Progenitor cell of endocrine pancreas (in vitro differentiated cells): ENCODE data around the gene SMARCA2. TPM values are rescaled to one million over a fixed set of nuclear protein-coding genes. Genes with fewer than 3 reads are reported as not detected.

Experiments
- DNase-seq: peaks from one replicate; pipeline ENCODE4 v3.0.0; 2021; ENCODE audit warnings: low spot score; ENCODE audit not compliant: unreplicated experiment
- H3K27ac Mint-ChIP-seq: 2 replicates; pipeline ENCODE4 v1.8.0; 2021; ENCODE audit warnings: mild to moderate bottlenecking, moderate library complexity, mixed read lengths
- H3K27me3 Mint-ChIP-seq: 2 replicates; pipeline ENCODE4 v1.8.0; 2021; ENCODE audit warnings: mixed read lengths
- H3K36me3 Mint-ChIP-seq: 2 replicates; pipeline ENCODE4 v1.8.0; 2022; ENCODE audit warnings: mixed read lengths; ENCODE audit not compliant: insufficient read depth
- H3K4me1 Mint-ChIP-seq: 2 replicates; pipeline ENCODE4 v1.8.0; 2021; ENCODE audit warnings: low read depth, mixed read lengths
- H3K4me3 Mint-ChIP-seq: 2 replicates; pipeline ENCODE4 v1.8.0; 2021; ENCODE audit warnings: low read depth, mild to moderate bottlenecking, moderate library complexity, mixed read lengths
- H3K9me3 Mint-ChIP-seq: 2 replicates; pipeline ENCODE4 v1.8.0; 2021; ENCODE audit warnings: low read depth, mixed read lengths
- total RNA-seq: library from RNA; stranded (reverse); gene quantifications from 2 replicates; pipeline ENCODE4 v1.2.1, GENCODE V29; 2021
- TF ChIP-seq, protein P1 (sequence below): fragments of 200-600 bp; sonication (generic); IDR thresholded peaks from one replicate; pipeline ENCODE4 v1.5.0; 2021; ENCODE audit warnings: antibody characterized with exemption, mild to moderate bottlenecking; ENCODE audit not compliant: unreplicated experiment

Gene SMARCA2
- total RNA-seq, 1 donor from 2014 or later, result 55.8 TPM

DNA sequence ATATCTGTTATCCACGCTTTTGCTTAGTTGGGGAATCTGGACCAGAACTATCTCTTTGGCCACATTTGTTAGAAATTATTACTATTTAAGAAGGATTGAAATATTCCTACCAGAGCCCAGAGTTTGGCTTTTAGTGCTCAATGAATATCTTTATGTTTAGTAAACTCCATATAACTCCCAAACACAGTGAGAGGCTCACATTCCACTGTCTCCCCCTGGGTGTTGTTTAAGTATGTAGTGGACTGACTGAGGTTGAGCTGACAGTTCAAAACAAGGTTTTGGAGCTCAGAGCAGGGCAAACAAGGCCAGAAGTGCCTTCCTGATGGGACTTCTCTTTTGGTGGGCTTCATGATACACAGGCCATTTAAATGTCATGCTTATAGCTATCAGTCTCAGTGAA is 216.0 kb downstream of the SMARCA2 start:
- peaks cover 21% of the 10 kb centered on the region for H3K4me1 Mint-ChIP-seq
- H3K36me3 Mint-ChIP-seq, result no peaks in the 10 kb centered on the region
- H3K27ac Mint-ChIP-seq, result no peak overlapping the region
- H3K27me3 Mint-ChIP-seq, result peaks cover 11% of the 10 kb centered on the region
- peaks cover 8% of the 10 kb centered on the region for H3K9me3 Mint-ChIP-seq
- DNase-seq, result no peak
- TF ChIP-seq, protein P1, sequence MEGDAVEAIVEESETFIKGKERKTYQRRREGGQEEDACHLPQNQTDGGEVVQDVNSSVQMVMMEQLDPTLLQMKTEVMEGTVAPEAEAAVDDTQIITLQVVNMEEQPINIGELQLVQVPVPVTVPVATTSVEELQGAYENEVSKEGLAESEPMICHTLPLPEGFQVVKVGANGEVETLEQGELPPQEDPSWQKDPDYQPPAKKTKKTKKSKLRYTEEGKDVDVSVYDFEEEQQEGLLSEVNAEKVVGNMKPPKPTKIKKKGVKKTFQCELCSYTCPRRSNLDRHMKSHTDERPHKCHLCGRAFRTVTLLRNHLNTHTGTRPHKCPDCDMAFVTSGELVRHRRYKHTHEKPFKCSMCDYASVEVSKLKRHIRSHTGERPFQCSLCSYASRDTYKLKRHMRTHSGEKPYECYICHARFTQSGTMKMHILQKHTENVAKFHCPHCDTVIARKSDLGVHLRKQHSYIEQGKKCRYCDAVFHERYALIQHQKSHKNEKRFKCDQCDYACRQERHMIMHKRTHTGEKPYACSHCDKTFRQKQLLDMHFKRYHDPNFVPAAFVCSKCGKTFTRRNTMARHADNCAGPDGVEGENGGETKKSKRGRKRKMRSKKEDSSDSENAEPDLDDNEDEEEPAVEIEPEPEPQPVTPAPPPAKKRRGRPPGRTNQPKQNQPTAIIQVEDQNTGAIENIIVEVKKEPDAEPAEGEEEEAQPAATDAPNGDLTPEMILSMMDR, result no peak
- H3K4me3 Mint-ChIP-seq, result no peak overlapping the region

DNA sequence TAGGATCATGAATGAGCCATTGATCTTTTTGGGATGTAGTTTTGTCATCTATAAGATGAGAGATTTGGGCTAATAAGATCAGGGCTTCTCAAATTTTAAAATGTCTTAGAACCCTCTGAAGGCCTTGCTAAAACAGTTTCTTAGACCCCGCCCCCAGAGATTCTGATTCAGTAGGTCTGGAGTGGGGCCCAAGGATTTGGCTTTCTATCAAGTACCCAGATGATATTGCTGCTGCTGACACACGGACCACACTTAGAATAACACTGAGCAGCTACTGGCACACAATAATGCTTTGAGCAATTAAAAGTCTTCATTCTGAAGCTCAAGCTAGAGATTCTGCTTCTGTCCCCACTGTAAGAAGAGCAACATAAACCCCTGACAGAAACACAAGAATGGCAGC is 216.7 kb downstream of the SMARCA2 start:
- Mint-ChIP-seq H3K4me1 (peaks cover 21% of the 10 kb centered on the region), H3K27me3 (peaks cover 11% of the 10 kb centered on the region), H3K9me3 (peaks cover 8% of the 10 kb centered on the region), H3K36me3 (no peaks in the 10 kb centered on the region), H3K4me3 (no peak overlapping the region), H3K27ac (no peak overlapping the region)
- TF ChIP-seq, protein P1, result no peak
- no peak for DNase-seq

DNA sequence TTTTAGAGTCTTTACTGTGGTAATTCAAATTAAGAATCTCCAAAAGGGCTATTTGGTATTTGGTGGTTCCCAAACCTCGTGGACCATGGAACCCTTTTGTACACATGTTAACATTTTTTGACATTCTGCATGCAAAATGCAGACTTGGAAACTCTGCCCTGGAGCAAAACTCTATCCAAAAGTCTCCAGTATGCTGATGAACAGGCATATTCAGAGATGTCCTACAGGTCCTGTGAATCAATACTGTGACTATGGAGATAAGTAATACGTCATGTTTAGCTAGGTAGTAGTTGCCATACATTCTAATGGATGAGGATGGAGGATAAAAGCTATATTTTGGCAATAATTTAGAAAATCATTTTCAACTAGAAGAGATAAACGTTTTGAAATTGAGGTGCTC is 218.1 kb downstream of the SMARCA2 start:
- H3K4me1 Mint-ChIP-seq, result peaks cover 16% of the 10 kb centered on the region
- no peak for DNase-seq
- TF ChIP-seq, protein P1, result no peak
- peaks cover 7% of the 10 kb centered on the region for H3K9me3 Mint-ChIP-seq
- H3K36me3 Mint-ChIP-seq, result no peaks in the 10 kb centered on the region
- no peak overlapping the region for H3K4me3 Mint-ChIP-seq
- H3K27me3 Mint-ChIP-seq, result peaks cover 12% of the 10 kb centered on the region
- peak overlapping the region; percentile 17 for H3K27ac Mint-ChIP-seq

DNA sequence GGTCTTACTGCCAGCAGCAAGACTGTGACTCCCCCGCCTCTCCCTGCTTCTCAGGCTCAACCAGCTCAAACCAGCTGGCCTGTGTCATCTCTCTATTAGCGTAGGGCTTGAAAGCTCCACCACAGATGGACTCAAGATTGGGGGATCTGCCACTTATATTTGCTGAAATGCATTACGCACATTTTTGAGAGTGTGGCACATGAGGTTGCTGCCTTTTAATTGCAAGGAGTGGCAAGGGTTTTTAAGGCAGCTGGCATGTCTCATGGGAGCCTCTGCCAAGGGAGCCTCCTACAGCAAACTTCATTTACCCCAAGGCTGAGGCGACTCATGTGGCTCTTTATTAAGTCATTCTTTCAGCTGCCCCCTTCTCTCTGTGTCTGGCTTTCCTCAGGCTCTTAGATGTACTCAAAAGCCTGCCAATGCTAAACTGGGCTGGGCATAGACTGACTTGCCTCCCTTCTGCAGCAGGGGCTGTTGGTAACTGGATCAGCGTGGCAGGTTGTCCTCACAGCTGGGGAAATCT is 219.3 kb downstream of the SMARCA2 start:
- Mint-ChIP-seq H3K9me3 (peaks cover 4% of the 10 kb centered on the region), H3K36me3 (no peaks in the 10 kb centered on the region), H3K4me1 (peaks cover 6% of the 10 kb centered on the region), H3K27ac (no peak overlapping the region), H3K27me3 (peaks cover 17% of the 10 kb centered on the region), H3K4me3 (no peak overlapping the region)
- DNase-seq, result no peak
- TF ChIP-seq, protein P1, result no peak

DNA sequence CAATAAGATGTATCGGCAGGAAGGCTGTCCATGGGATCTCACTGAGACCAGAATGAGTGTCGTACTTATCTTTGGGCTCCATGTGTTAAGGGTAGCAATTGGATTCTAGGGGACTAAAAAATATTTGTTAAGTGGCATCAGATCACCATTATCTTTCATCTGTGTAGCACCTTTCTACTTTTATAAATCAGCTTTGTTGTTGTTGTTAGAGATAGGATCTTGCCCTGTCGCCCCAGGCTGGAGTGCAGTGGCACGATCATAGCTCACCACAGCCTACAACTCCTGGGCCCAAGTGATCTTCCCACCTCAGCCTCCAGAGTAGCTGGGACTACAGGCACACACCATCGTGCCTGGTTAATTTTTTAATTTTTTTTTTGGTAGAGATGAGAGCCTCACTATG is 220.5 kb downstream of the SMARCA2 start:
- TF ChIP-seq, protein P1, result no peak
- Mint-ChIP-seq H3K9me3 (peaks cover under 1% of the 10 kb centered on the region), H3K27ac (no peak overlapping the region), H3K4me1 (peaks cover 5% of the 10 kb centered on the region), H3K36me3 (no peaks in the 10 kb centered on the region), H3K27me3 (peaks cover 20% of the 10 kb centered on the region), H3K4me3 (no peak overlapping the region)
- DNase-seq, result no peak
